PC-3 (cell line): Measurements from ENCODE around the gene MTA1. TPM values are rescaled to one million over a fixed set of nuclear protein-coding genes. Genes with fewer than 3 reads are reported as not detected.

ENCODE experiments used
- ATAC-seq: fragments of 200-7000 bp; cut with Tn5 transposase; 2 replicates; pipeline ENCODE4 v1.9.1; 2020; ENCODE audit warnings: mild to moderate bottlenecking, moderate library complexity
- BruUV-seq: library from RNA; stranded (reverse); fragments of 400-500 nt; replicated peaks from 2 replicates; lab custom pipeline; 2021; lab: Mats Ljungman, UMichigan
- CTCF ChIA-PET: fragments of 300-600 bp; sonication (Branson Sonifier 250); formaldehyde crosslinking; loops from one replicate; lab custom pipeline; 2022; ENCODE audit warnings: antibody characterized with exemption; lab: Charles Lee
- POLR2A ChIA-PET: fragments of 300-600 bp; sonication (Branson Sonifier 250); formaldehyde crosslinking; loops from one replicate; lab custom pipeline; 2022; ENCODE audit warnings: antibody characterized with exemption; ENCODE audit not compliant: unreplicated experiment; lab: Charles Lee
- DNase-seq: peaks from one replicate; pipeline ENCODE4 v3.0.0-alpha.2; 2015
- H2AFZ ChIP-seq: fragments of 300-600 bp; sonication (generic); 2 replicates; pipeline ENCODE4 v1.6.0; 2016; ENCODE audit warnings: antibody characterized with exemption, low read length
- H3F3A ChIP-seq: fragments of 300-600 bp; sonication (generic); one replicate; pipeline ENCODE4 v1.6.0; 2017; ENCODE audit warnings: antibody characterized with exemption, low read length, control low read depth, mild to moderate bottlenecking; ENCODE audit not compliant: unreplicated experiment
- H3K27ac ChIP-seq: fragments of 300-600 bp; sonication (generic); 2 replicates; pipeline ENCODE4 v1.5.1; 2016; ENCODE audit warnings: mild to moderate bottlenecking, low read length
- H3K27me3 ChIP-seq: fragments of 300-600 bp; sonication (generic); 2 replicates; pipeline ENCODE4 v1.6.1; 2016; ENCODE audit warnings: low read length, mixed read lengths
- H3K36me3 ChIP-seq: fragments of 300-600 bp; sonication (generic); 2 replicates; pipeline ENCODE4 v1.6.1; 2016; ENCODE audit warnings: low read depth, mixed run types, low read length, mixed read lengths
- H3K4me1 ChIP-seq: fragments of 300-600 bp; sonication (generic); 2 replicates; pipeline ENCODE4 v1.5.1; 2016; ENCODE audit warnings: low read length; ENCODE audit not compliant: insufficient read depth
- H3K4me2 ChIP-seq: fragments of 300-600 bp; sonication (generic); 2 replicates; pipeline ENCODE4 v1.6.0; 2016; ENCODE audit warnings: low read length
- H3K4me3 ChIP-seq: fragments of 300-600 bp; sonication (generic); 2 replicates; pipeline ENCODE4 v1.5.1; 2016; ENCODE audit warnings: mild to moderate bottlenecking, low read length, mixed read lengths
- H3K79me2 ChIP-seq: fragments of 300-600 bp; sonication (generic); 2 replicates; pipeline ENCODE4 v1.6.1; 2017; ENCODE audit warnings: low read length, mixed read lengths
- H3K9ac ChIP-seq: fragments of 300-600 bp; sonication (generic); 2 replicates; pipeline ENCODE4 v1.6.0; 2016; ENCODE audit warnings: mild to moderate bottlenecking, low read length
- H3K9me2 ChIP-seq: fragments of 300-600 bp; sonication (generic); replicated peaks from 2 replicates; pipeline ENCODE4 v1.6.1; 2016; ENCODE audit warnings: mixed run types, low read length, mixed read lengths
- H3K9me3 ChIP-seq: fragments of 300-600 bp; sonication (generic); 2 replicates; pipeline ENCODE4 v1.6.1; 2016; ENCODE audit warnings: low read length, mixed read lengths
- H4K20me1 ChIP-seq: fragments of 300-600 bp; sonication (generic); 2 replicates; pipeline ENCODE4 v1.6.1; 2016; ENCODE audit warnings: low read length, mixed read lengths
- EZH2 ChIP-seq: fragments of 300-600 bp; sonication (generic); IDR thresholded peaks from one replicate; pipeline ENCODE4 v1.6.1; 2017; ENCODE audit warnings: antibody characterized with exemption, mild to moderate bottlenecking, low read length; ENCODE audit not compliant: unreplicated experiment
- EZH2phosphoT487 ChIP-seq: fragments of 300-600 bp; sonication (generic); IDR thresholded peaks from 2 replicates; pipeline ENCODE4 v1.6.1; 2018; ENCODE audit warnings: mild to moderate bottlenecking, antibody characterized with exemption, low read length, borderline replicate concordance
- intact Hi-C: fragments of 100-400 bp; cut with micrococcal nuclease; formaldehyde crosslinking; loops from 2 replicates; pipeline ENCODE4 v1.9.0; 2023
- total RNA-seq: library from RNA; depleted of rRNA; stranded (reverse); fragments of >200 nt; gene quantifications from 2 replicates; pipeline ENCODE4 v1.2.3, GENCODE V29; 2014
- TF ChIP-seq, protein P1 (sequence below): fragments of 300-600 bp; sonication (generic); conservative IDR thresholded peaks from 2 replicates; pipeline ENCODE4 v1.5.1; 2017; ENCODE audit warnings: antibody characterized with exemption, low read depth, mild to moderate bottlenecking, low read length

The MTA1 gene
- total RNA-seq, 1 experiment from 2014 or later = 82.3 TPM

DNA sequence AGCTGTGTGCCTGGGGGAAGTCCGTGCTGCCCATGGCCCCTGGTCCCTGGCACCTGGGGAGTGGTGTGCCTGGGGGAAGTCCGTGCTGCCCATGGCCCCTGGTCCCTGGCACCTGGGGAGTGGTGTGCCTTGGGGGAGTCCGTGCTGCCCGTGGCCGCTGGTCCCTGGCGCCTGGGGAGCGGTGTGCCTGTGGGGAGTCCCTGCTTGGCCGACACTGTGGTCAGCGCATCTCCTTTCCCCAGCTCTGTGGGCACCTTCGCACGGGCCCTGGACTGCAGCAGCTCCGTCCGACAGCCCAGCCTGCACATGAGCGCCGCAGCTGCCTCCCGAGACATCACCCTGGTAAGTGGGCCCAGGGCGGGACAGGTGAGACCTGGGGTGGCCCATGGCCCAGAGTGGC, 40.5 kb downstream of the MTA1 start:
- DNase-seq = no peak
- H3K4me3 ChIP-seq = no peak overlapping the region
- ChIA-PET CTCF (no interaction called here), POLR2A (no interaction called here)
- H3K4me2 ChIP-seq = no peak overlapping the region
- BruUV-seq = no TSS peak
- no peaks in the 10 kb centered on the region for H3F3A ChIP-seq
- H3K79me2 ChIP-seq = no peaks in the 10 kb centered on the region
- no peaks in the 10 kb centered on the region for H3K27me3 ChIP-seq
- H3K9me3 ChIP-seq = no peaks in the 10 kb centered on the region
- H3K36me3 ChIP-seq = no peaks in the 10 kb centered on the region; the same call in 1 of the 2 replicates
- H3K9ac ChIP-seq = no peak overlapping the region
- no peaks in the 10 kb centered on the region; the same call in 1 of the 2 replicates for H3K4me1 ChIP-seq
- intact Hi-C loops = no loop called here
- TF ChIP-seq EZH2 = no peak
- TF ChIP-seq, protein P1, sequence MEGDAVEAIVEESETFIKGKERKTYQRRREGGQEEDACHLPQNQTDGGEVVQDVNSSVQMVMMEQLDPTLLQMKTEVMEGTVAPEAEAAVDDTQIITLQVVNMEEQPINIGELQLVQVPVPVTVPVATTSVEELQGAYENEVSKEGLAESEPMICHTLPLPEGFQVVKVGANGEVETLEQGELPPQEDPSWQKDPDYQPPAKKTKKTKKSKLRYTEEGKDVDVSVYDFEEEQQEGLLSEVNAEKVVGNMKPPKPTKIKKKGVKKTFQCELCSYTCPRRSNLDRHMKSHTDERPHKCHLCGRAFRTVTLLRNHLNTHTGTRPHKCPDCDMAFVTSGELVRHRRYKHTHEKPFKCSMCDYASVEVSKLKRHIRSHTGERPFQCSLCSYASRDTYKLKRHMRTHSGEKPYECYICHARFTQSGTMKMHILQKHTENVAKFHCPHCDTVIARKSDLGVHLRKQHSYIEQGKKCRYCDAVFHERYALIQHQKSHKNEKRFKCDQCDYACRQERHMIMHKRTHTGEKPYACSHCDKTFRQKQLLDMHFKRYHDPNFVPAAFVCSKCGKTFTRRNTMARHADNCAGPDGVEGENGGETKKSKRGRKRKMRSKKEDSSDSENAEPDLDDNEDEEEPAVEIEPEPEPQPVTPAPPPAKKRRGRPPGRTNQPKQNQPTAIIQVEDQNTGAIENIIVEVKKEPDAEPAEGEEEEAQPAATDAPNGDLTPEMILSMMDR = no peak
- TF ChIP-seq EZH2phosphoT487 = no peak
- H3K27ac ChIP-seq = no peak overlapping the region
- H4K20me1 ChIP-seq = no peaks in the 10 kb centered on the region
- no peak overlapping the region for H2AFZ ChIP-seq
- ATAC-seq = no peak
- no peaks in the 10 kb centered on the region for H3K9me2 ChIP-seq

DNA sequence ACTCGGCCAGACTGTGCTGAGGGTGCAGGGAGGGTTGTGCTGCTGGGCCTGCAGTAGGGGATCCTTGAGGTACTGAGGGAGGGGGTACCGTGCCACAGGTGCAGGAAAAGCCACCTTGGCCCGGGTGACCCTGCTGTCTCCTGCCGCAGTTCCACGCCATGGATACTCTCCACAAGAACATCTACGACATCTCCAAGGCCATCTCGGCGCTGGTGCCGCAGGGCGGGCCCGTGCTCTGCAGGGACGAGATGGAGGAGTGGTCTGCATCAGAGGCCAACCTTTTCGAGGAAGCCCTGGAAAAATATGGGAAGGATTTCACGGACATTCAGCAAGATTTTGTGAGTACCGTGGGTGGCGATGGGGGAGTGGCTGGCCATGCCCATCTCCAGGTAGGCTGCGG, 41.0 kb downstream of the MTA1 start:
- CTCF ChIA-PET = no interaction called here
- no peak overlapping the region for H2AFZ ChIP-seq
- H3K27ac ChIP-seq = no peak overlapping the region
- no peaks in the 10 kb centered on the region for H3K27me3 ChIP-seq
- no peaks in the 10 kb centered on the region for H4K20me1 ChIP-seq
- no peaks in the 10 kb centered on the region for H3K9me3 ChIP-seq
- H3K9ac ChIP-seq = no peak overlapping the region
- H3K36me3 ChIP-seq = no peaks in the 10 kb centered on the region; the same call in 1 of the 2 replicates
- H3K4me2 ChIP-seq = no peak overlapping the region
- no TSS peak for BruUV-seq
- H3F3A ChIP-seq = no peaks in the 10 kb centered on the region
- intact Hi-C loops = no loop called here
- POLR2A ChIA-PET = no interaction called here
- no peak for DNase-seq
- TF ChIP-seq EZH2 = no peak
- TF ChIP-seq, protein P1 = no peak
- TF ChIP-seq EZH2phosphoT487 = no peak
- ATAC-seq = no peak
- H3K4me1 ChIP-seq = peaks cover 5% of the 10 kb centered on the region; the same call in 1 of the 2 replicates
- H3K4me3 ChIP-seq = no peak overlapping the region
- no peaks in the 10 kb centered on the region for H3K79me2 ChIP-seq
- H3K9me2 ChIP-seq = no peaks in the 10 kb centered on the region

DNA sequence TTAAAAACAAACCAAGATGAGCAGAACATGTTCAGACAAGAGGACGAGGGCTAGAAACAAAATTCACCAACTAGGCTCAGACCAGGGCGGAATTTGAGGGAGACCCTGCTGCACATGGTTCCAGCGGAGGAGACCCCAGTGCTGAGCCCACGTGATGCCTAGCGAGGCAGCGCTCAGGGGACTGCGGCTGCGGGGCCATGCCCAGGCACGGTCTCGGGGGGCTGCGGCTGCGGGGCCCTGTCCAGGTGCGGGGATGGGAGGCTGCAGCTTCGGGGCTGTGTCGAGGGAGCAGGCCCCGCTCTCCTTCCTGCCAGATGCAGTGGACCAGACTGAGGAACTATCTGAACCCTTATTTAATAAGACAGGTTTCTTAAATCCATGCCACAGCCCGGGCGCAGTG, 42.3 kb downstream of the MTA1 start:
- Histone ChIP-seq H3K27me3 (no peaks in the 10 kb centered on the region), H3K9me2 (no peaks in the 10 kb centered on the region), H3K9ac (no peak overlapping the region), H3K9me3 (no peaks in the 10 kb centered on the region), H3F3A (no peaks in the 10 kb centered on the region), H3K4me1 (peaks cover 6% of the 10 kb centered on the region; the same call in 1 of the 2 replicates), H4K20me1 (no peaks in the 10 kb centered on the region), H3K79me2 (no peaks in the 10 kb centered on the region), H2AFZ (no peak overlapping the region), H3K4me2 (no peak overlapping the region), H3K36me3 (no peaks in the 10 kb centered on the region; the same call in 1 of the 2 replicates), H3K4me3 (no peak overlapping the region), H3K27ac (no peak overlapping the region)
- intact Hi-C loops = no loop called here
- no TSS peak for BruUV-seq
- POLR2A ChIA-PET = no interaction called here
- TF ChIP-seq EZH2phosphoT487 = no peak
- TF ChIP-seq EZH2 = no peak
- TF ChIP-seq, protein P1 = no peak
- DNase-seq (no peak), ATAC-seq (no peak)
- CTCF ChIA-PET = no interaction called here
